Femur (tissue), 1 donor: ENCODE results near the gene RAB7B.
"Not testable (repeated sequence)": the region's sequence is repeated elsewhere in the genome, so short reads cannot be mapped to it uniquely, and the experiment has no call there.

ENCODE experiments used
- DNase-seq: peaks from one replicate; pipeline ENCODE4 v3.0.0-alpha.2; 2017

The RAB7B gene

DNA sequence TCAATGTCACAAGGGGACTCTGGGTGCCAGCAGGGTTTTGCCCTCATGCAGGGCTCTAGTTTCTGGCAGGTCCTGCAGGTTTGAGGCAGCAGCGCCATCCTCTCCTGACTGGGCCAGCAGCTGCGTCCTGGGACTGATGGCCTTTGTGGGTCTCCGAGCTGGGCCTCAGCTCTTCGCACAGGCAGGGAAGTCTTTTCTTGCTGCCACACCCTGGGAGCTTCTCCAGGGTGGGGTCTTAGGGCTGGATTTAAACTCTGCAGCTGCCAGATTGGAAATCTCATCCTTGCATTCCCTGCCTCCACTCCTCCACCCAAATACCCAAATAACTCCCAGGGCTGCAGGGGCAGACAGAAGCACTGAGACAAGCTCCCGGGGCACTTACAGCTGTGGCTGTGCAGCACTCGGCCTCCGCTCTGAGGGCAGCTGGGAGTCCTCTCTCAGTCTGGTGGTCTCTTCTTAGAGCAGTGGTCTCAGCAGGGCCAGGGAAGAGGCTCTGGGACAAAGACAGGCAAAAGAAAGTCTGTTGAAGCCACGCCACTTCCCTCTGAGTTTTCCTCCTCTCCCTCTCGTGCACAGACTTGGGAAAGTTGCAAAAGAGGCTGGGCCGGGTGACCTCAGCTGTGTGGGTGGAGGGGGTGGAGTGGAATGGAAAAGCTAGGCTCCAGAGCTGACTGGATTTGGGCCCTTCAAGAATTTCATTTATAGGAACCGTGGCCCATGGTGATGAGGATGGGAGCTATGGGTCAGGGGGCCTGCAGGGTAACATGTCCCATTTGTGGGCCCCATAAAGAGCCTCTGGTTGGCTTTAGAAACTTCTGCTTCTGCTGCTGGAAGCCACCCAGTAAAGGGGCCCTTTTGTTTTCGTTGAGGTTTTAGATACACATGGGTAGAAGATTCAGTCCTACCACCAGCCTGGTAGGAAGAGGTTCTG, at the start of gene RAB7B:
TSS of gene RAB7B (minus strand) at position 525 of the 931 bp plus-strand sequence. CDS start 9,260 bp downstream, outside the sequence.
- DNase-seq: peak; percentile 87

GRCh38 chr1:206052231-206052865, 49.2 kb upstream of the RAB7B start:
- not testable (repeated sequence) for DNase-seq

DNA sequence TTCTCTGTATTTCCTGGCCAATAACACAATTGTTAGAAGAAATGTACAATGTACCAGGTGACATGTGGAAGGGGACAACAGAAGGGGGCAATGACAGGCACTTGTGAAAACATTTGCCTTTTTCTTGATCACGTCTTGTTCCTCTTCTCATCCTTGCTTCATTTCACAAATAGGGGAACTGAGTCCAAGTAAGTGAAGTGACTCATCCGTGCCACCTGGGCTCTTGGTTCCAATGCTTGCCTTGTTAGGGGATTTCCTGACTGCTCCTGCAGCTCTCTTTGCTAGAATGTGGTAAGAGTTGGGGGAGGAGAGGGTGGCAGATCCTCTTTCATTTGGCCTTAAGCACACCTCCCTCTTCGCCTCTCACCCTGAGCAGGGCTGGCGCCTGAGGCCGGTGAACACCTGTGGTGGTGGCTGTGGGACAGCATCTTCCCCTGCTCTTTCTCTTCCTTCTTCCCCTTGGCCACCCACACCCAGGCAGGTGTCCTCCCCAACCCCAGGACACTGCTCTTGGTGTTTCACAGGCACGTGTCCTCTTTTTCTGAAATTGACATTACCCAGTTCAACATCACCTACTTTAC, 47.5 kb upstream of the RAB7B start:
- peak; percentile 42 for DNase-seq

DNA sequence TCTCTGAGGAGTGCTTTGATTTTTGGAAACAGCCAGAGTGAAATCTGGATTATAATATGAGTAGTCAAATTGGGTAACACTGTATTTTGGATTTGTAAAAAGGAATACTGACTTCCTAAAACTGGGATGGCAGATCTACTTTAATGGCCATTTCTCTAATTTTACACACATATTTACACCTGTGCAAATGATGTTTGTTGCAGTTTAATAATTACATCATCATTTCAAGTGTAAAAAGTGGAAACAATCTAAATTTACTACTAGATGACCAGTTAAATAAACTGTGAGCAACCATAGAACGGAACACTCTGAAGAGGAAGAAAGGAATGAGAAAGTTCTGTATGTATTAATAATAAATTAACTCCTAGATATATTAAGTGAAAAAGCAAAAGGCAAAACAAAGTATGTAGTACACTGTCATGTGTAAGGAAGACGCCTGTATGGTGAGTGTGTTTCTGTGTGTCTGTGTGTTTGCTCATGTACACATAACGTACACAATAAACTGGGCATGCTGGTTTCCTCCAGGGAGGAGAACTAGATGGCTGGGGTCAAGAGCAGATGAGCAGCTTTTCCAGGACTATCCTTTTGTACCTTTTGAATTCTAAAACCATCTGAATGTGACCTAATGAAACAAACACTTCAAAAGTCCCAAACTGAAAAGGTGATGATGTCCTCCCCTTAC, 46.9 kb upstream of the RAB7B start:
- no peak for DNase-seq

- no peak for DNase-seq
Measured at GRCh38 chr1:206049293-206049692, 46.1 kb upstream of the RAB7B start.

DNA sequence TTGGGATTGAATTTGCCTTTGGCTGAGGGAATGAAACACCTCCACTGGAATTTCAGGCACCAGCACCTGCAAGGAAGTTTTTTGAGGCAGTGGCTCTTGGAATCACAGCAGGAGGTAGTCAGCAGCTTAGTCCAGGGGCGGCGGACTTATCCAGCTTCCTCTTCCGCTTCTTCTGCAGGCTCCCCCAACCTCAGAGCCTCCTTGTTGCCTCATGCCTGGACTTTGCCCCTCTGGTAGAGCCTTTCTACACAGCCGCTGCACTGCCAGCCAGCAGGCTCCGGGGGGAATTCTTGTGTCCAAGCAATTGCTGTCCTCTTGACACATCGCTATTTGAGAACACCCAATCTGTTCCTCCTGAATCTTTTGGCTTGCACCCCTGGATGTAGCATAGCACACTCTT, 45.4 kb upstream of the RAB7B start:
- no peak for DNase-seq

DNA sequence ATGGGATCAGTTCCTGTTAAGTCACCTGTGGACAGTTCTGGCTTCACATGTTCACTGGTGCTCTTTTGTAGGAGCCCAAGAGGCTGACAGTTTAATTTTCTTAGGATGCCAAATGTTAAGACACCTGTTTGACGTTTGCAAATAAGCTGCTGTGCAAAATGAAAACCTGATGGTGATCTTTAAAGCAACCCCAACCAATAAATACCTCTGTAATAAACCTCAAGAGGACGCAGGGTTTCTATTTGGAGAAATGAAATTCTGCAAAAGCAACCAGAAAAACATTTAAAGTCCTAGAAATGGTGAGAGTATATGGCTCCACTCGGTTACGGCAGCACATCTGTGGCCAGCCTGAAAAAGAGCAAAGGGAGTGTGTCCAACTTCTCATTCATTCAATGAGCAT, 44.1 kb upstream of the RAB7B start:
- DNase-seq: no peak

GRCh38 chr1:206041640-206042039, 38.4 kb upstream of the RAB7B start:
- DNase-seq: no peak

DNA sequence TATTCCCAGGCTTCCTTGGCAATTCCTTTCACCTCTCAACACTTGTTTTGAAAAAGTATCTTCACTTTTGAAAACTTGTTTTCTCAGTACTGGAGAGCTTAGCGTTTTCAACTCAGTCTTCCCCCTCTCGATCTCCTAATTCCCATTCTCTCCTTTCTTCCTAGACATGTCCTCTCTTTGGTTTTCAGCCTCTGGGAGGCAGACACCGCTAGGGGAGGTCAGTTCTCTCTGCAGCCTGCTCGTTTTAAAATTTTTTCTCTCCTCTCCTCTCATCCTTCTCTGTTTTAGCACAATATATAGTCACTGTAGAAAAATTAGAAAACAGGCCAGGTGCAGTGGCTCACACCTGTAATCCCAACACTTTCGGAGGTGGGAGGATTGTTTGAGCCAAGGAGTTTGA, 37.1 kb upstream of the RAB7B start:
- no peak for DNase-seq

GRCh38 chr1:206039046-206039973, 36.1 kb upstream of the RAB7B start:
- no peak for DNase-seq

DNA sequence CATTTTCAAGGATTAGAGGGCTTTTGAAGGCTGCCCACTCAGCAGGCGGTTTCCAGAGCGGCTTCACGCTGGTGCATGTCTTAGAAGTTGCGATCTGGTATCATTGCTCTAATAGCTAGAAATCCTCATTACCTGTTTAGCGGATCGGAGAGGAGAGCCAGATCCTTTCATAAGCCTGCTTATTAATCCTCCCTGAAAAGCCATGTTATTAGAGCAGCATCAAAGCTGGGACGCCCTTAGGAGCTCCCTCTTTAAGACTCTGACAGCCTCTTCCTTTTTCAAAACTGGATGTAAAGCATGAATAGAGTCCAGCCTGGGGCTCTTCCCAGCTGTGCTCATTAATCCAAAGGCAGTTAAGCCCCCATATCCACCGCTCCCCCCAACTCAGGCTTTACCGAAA, 34.4 kb upstream of the RAB7B start:
- no peak for DNase-seq

- no peak for DNase-seq
Measured at GRCh38 chr1:206036663-206037455, 33.7 kb upstream of the RAB7B start.

DNA sequence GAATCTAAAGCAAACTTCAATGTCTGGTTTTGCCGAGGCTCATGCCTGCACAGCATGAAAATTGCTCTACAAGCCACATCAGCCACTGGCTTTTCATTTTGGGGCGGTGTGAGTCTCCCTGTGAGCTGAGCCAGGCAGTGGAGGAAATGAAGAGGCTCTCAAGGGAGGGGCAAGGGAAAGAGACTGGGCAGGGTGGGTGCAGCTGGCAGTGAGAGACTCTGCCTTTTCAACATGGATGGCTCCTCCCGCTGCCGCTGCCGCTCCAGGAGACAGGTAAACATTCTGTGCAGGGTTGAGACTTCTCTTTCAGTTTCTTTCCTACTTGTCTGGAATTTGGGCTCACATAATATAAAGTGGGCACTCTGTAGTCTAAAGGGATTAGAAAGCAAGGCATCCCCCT, 31.8 kb upstream of the RAB7B start:
- no peak for DNase-seq

DNA sequence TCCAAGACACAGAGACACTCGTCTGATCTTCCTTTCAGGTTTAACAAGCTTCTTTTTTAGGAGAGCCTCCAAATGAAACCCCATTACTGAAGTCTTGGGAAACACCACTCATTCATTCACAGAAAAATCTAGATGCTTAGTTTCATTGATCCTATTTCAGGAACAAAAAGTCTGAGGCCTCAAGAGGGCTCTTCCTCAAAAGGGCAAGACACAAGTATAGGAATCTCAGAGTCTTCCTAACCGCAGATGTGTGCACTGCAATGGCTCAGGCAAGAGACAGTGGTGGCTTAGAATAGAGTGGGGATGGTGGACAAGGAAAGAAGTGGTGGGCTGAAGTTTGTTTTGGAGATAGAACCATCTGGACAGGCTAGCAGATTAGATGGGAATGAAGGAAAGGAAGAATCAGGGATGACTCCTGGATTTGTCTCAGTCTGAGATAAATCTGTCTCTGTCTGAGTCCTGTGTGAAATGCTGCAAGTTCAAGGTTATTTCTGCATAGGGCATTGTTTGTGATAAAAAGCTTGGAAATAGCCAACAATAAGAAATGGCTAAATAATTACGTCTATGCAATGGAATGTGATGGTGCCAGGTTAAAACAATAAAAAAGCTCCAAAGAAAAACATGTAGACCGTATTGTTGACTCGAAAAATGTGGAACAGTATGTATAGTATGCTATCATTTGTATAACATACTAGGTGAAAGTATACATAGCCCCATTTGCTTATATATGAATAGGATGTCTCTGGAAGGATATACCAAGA, 29.4 kb upstream of the RAB7B start:
- DNase-seq: no peak

GRCh38 chr1:206030714-206031113, 27.5 kb upstream of the RAB7B start:
- DNase-seq: peak; percentile 81

DNA sequence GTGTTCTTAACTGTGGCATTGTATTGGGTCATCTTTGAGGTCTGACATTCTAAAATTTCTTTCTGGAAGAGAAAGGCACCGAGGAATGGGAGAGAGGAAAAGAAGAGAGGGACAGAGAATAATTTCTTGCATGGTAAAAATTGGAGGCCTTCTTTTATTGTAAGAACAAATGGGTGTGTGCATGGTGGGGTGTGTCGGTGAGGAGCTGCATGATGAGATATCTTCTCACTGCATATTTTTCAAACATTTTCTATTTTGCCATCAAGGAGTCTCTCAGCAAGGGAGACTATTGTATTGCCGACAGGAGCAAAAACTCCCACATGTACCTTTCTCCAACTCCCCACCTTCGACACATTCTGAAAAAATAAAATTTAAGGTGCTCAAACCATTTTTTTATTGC, 27.0 kb upstream of the RAB7B start:
- no peak for DNase-seq

DNA sequence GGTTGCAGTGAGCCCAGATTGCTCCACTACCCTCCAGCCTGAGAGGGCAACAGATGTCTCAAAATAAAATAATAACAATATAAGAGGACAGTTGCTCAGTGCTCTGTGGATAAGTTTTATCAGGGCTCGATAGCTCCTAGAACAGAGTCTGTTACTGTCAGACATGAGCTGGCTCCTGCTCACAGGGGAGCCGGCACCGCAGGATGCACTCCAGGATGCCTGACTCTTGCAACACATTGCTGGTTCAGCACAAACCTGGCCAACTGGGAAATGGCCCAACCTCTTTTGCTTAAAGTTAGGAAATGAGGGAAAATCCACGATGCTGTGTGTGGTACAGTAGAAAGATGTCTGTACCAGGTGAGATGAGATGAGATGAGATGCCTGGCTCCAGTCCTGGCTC, 26.3 kb upstream of the RAB7B start:
- DNase-seq: peak; percentile 58

- no peak for DNase-seq
Measured at GRCh38 chr1:206025283-206025820, 22.2 kb upstream of the RAB7B start.

DNA sequence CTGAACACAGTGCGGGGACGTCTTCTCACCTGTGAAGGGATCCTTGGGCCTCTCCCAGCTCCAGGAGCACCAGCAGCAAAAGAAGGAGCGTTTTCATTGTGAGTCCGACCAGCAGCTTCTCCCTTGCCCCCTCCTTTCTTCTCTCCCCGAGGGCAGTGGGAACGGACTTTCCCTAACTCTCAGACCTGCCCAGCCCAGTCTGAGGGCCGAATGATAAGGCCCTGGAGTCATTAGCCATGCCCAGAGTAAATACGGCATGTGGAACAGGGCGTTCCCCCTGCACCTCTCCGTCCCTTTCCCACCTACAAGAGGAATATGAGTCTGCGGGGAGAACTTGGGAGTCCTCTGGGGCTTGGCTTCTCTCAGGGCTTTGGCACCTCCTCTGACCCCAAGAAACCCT, 20.5 kb upstream of the RAB7B start, which contains the start of gene CTSE:
TSS of gene CTSE (minus strand) at position 201 of the 400 bp plus-strand sequence. CDS start at position 97, 104 bp downstream.
- no peak for DNase-seq

GRCh38 chr1:206022766-206023165, 19.6 kb upstream of the RAB7B start:
- no peak for DNase-seq
